ENCODE results near the gene PCDHGA10. TPM values are rescaled to one million over a fixed set of nuclear protein-coding genes. Genes with fewer than 3 reads are reported as not detected.
"Not testable (repeated sequence)": the region's sequence is repeated elsewhere in the genome, so short reads cannot be mapped to it uniquely, and the experiment has no call there.

Gene PCDHGA10
- total RNA-seq, 1 donor from 2014 or later, result 22.4 TPM

DNA sequence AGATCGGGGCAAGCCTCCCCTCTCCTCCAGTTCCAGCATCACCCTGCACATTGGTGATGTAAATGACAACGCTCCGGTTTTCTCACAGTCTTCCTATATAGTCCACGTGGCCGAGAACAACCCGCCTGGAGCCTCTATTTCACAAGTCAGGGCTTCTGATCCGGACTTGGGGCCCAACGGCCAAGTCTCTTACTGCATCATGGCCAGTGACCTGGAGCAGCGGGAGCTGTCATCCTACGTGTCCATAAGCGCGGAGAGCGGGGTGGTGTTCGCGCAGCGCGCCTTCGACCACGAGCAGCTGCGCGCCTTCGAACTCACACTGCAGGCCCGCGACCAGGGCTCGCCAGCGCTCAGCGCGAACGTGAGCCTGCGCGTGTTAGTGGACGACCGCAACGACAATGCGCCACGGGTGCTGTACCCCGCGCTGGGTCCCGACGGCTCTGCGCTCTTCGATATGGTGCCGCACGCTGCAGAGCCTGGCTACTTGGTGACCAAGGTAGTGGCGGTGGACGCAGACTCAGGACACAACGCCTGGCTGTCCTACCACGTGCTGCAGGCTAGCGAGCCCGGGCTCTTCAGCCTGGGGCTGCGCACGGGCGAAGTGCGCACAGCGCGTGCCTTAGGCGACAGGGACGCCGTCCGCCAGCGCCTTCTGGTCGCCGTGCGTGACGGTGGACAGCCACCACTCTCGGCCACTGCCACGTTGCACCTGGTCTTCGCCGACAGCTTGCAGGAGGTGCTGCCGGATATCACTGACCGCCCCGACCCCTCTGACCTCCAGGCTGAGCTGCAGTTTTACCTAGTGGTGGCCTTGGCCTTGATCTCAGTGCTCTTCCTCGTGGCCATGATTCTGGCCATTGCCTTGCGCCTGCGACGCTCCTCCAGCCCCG, 23.4 kb upstream of the PCDHGA10 start:
- peaks cover 41% of the 10 kb centered on the region for H3K9me3 Mint-ChIP-seq (ENCODE audit: unreplicated experiment)
- H3K27me3 Mint-ChIP-seq (ENCODE audit: unreplicated experiment), result no peaks in the 10 kb centered on the region
- H3K36me3 Mint-ChIP-seq (ENCODE audit: unreplicated experiment), result peaks cover 9% of the 10 kb centered on the region
- no peak overlapping the region for H3K4me3 Mint-ChIP-seq (ENCODE audit: unreplicated experiment)
- no peak overlapping the region for H3K27ac Mint-ChIP-seq (ENCODE audit: unreplicated experiment)
- no peak for DNase-seq (ENCODE audit: extremely low spot score, unreplicated experiment)
- TF ChIP-seq, protein P1, sequence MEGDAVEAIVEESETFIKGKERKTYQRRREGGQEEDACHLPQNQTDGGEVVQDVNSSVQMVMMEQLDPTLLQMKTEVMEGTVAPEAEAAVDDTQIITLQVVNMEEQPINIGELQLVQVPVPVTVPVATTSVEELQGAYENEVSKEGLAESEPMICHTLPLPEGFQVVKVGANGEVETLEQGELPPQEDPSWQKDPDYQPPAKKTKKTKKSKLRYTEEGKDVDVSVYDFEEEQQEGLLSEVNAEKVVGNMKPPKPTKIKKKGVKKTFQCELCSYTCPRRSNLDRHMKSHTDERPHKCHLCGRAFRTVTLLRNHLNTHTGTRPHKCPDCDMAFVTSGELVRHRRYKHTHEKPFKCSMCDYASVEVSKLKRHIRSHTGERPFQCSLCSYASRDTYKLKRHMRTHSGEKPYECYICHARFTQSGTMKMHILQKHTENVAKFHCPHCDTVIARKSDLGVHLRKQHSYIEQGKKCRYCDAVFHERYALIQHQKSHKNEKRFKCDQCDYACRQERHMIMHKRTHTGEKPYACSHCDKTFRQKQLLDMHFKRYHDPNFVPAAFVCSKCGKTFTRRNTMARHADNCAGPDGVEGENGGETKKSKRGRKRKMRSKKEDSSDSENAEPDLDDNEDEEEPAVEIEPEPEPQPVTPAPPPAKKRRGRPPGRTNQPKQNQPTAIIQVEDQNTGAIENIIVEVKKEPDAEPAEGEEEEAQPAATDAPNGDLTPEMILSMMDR (IDR thresholded peaks at IDR 0.05), result no peak
- H3K4me1 Mint-ChIP-seq (ENCODE audit: unreplicated experiment), result no peaks in the 10 kb centered on the region

DNA sequence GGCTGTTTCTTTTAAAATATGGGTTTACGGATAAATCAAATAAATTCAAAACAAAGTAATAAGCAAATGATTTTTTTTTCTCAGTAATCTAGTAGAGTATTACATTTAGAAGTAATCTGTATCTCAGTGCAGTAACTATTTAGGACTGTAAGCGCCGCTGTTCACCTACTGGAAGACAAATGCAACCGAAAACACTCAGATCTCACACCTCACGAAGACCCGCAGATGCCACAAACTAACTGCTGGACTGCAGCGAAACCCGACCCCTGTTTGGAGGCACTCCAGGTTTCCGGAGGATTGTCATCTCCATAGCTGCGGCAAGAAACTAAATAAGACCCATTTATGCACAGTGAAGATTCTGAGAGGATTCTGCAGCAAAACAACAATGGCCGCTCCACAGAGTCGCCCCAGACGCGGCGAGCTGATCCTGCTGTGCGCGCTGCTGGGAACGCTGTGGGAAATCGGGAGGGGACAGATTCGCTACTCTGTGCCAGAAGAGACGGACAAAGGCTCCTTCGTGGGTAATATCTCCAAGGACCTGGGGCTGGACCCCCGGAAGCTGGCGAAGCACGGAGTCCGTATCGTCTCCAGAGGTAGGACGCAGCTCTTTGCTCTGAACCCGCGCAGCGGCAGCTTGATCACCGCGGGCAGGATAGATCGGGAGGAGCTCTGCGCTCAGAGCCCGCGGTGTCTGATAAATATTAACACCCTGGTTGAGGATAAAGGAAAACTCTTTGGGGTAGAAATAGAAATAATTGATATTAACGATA, 20.2 kb upstream of the PCDHGA10 start, which contains the start of gene PCDHGA8:
Gene PCDHGA8 (plus strand): TSS at position 205 of the 770 bp plus-strand sequence. CDS start 181 bp downstream, at position 386.
- TF ChIP-seq, protein P1 (IDR thresholded peaks at IDR 0.05), result no peak
- Mint-ChIP-seq H3K4me1 (ENCODE audit: unreplicated experiment) (no peaks in the 10 kb centered on the region), H3K36me3 (ENCODE audit: unreplicated experiment) (peaks cover 9% of the 10 kb centered on the region), H3K9me3 (ENCODE audit: unreplicated experiment) (peaks cover 30% of the 10 kb centered on the region), H3K27ac (ENCODE audit: unreplicated experiment) (no peak within 1 kb of the TSS), H3K27me3 (ENCODE audit: unreplicated experiment) (no peaks in the 10 kb centered on the region), H3K4me3 (ENCODE audit: unreplicated experiment) (no peak within 1 kb of the TSS)
- no peak for DNase-seq (ENCODE audit: extremely low spot score, unreplicated experiment)

DNA sequence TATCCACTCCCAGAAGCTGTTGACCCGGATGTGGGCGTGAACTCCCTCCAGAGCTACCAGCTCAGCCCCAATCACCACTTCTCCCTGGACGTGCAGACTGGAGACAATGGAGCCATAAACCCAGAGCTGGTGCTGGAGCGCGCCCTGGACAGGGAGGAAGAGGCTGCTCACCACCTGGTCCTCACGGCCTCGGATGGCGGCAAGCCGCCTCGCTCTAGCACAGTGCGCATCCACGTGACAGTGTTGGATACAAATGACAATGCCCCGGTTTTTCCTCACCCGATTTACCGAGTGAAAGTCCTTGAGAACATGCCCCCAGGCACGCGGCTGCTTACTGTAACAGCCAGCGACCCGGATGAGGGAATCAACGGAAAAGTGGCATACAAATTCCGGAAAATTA, 19.5 kb upstream of the PCDHGA10 start:
- no peak for DNase-seq (ENCODE audit: extremely low spot score, unreplicated experiment)
- Mint-ChIP-seq H3K4me1 (ENCODE audit: unreplicated experiment) (no peaks in the 10 kb centered on the region), H3K27ac (ENCODE audit: unreplicated experiment) (no peak overlapping the region), H3K9me3 (ENCODE audit: unreplicated experiment) (peaks cover 30% of the 10 kb centered on the region), H3K36me3 (ENCODE audit: unreplicated experiment) (peaks cover 9% of the 10 kb centered on the region), H3K27me3 (ENCODE audit: unreplicated experiment) (no peaks in the 10 kb centered on the region), H3K4me3 (ENCODE audit: unreplicated experiment) (no peak overlapping the region)
- TF ChIP-seq, protein P1 (IDR thresholded peaks at IDR 0.05), result no peak

DNA sequence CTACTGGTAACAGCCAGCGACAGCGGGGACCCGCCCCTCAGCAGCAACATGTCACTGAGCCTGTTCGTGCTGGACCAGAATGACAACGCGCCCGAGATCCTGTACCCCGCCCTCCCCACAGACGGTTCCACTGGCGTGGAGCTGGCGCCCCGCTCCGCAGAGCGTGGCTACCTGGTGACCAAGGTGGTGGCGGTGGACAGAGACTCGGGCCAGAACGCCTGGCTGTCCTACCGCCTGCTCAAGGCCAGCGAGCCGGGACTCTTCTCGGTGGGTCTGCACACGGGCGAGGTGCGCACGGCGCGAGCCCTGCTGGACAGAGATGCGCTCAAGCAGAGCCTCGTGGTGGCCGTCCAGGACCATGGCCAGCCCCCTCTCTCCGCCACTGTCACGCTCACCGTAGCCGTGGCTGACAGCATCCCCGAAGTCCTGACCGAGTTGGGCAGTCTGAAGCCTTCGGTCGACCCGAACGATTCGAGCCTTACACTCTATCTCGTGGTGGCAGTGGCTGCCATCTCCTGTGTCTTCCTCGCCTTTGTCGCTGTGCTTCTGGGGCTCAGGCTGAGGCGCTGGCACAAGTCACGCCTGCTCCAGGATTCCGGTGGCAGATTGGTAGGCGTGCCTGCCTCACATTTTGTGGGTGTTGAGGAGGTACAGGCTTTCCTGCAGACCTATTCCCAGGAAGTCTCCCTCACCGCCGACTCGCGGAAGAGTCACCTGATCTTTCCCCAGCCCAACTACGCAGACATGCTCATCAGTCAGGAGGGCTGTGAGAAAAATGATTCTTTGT, 18.2 kb upstream of the PCDHGA10 start:
- H3K4me1 Mint-ChIP-seq (ENCODE audit: unreplicated experiment); DNase-seq (ENCODE audit: extremely low spot score, unreplicated experiment); H3K27ac Mint-ChIP-seq (ENCODE audit: unreplicated experiment); H3K36me3 Mint-ChIP-seq (ENCODE audit: unreplicated experiment); H3K4me3 Mint-ChIP-seq (ENCODE audit: unreplicated experiment); H3K27me3 Mint-ChIP-seq (ENCODE audit: unreplicated experiment): not testable (repeated sequence)
- peaks cover 23% of the 10 kb centered on the region for H3K9me3 Mint-ChIP-seq (ENCODE audit: unreplicated experiment)

DNA sequence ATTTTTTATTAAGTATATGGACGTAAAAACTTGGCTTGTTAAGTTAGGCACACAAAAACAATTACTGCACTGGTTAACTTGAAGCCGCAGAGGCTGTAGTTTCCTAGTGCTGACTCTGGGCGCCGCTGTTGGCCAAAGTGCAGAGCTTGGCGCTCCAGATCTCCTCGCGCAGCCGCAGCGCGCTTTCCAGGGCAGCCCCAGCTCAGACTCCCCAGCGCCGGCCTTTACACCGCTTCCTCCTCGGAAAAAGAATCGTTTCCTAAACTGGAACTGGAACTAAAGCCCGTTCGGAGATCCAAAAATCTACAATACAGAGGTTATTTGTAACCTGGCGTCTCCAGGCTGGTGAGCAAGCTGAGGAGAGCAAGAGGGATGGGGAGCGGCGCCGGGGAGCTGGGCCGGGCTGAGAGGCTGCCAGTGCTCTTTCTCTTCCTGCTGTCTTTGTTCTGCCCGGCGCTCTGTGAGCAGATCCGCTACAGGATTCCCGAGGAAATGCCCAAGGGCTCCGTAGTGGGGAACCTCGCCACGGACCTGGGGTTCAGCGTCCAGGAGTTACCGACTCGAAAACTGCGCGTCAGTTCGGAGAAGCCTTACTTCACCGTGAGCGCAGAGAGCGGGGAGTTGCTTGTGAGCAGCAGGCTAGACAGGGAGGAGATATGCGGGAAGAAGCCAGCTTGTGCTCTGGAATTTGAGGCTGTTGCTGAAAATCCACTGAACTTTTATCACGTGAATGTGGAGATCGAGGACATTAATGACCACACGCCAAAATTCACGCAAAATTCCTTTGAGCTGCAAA, 14.8 kb upstream of the PCDHGA10 start, which contains the start of gene PCDHGB5:
Gene PCDHGB5 (plus strand): TSS at position 192 of the 796 bp plus-strand sequence. CDS start 181 bp downstream, at position 373.
- H3K9me3 Mint-ChIP-seq (ENCODE audit: unreplicated experiment), result peaks cover 11% of the 10 kb centered on the region
- not testable (repeated sequence) for DNase-seq (ENCODE audit: extremely low spot score, unreplicated experiment); H3K27ac Mint-ChIP-seq (ENCODE audit: unreplicated experiment); H3K27me3 Mint-ChIP-seq (ENCODE audit: unreplicated experiment); H3K4me3 Mint-ChIP-seq (ENCODE audit: unreplicated experiment); H3K4me1 Mint-ChIP-seq (ENCODE audit: unreplicated experiment); H3K36me3 Mint-ChIP-seq (ENCODE audit: unreplicated experiment)
